ENCODE data around the gene UBASH3B. TPM values are rescaled to one million over a fixed set of nuclear protein-coding genes. Genes with fewer than 3 reads are reported as not detected.

UBASH3B gene
- total RNA-seq, 2 experiments from 2014 or later: 54.7 to 73.0 TPM

DNA sequence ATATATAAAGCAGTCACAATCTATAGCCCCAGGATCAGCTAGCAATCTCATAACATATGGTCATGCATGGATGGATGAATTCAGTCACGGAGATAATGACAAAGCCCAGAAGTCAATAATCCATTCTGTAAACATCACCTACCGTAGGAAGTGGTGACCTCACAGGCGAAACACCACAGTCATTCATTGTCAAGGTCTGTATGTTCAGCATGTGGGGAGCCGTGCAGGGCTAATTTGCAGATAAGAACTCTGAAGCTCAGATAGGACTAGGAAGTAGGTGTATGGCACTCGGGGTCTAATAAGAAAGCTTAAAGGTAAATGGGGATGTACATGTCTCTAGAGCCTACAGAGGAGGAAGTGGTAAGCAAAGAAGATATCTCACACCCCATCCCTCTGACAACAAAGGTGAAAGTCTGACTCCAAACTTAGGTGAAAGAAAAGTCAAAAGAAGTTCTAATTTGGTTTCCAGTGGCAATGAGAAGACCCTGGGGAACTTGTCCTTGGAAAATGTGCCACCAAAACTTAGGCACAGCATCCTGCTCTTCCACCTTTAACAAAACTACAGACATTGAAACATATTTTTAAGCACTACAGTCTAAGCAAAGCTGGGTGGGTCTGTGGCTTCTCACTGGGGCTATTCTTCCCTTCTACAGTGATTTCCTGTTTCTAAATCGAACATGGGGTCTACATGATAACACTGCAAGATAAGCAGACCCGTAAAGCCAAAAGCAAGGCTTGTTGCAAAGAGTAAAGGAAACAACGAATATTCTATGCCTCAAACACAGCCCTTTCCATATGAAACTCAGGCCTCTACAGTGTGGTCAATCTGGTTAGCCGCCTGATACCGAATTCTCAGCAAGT, 188.0 kb downstream of the UBASH3B start:
- no peak for DNase-seq (ENCODE audit: low spot score)
- intact Hi-C loops (cut with micrococcal nuclease; ENCODE audit: unreplicated experiment): no loop called here
- POLR2A ChIA-PET: interaction anchor here (0.5 kb wide), 1 partner anchor 247 kb away, joined by 3 read pairs; no protein-coding TSS in a partner anchor
- CTCF ChIA-PET (ENCODE audit: unreplicated experiment): no interaction called here
- H3K4me3 ChIP-seq (ENCODE audit: low read depth, low read length, poor library complexity, severe bottlenecking): no peak overlapping the region
- H2AFZ ChIP-seq (ENCODE audit: low read length): peak overlapping the region; percentile 36; the same call in 1 of the 2 replicates
- no peaks in the 10 kb centered on the region for H3K4me1 ChIP-seq (ENCODE audit: insufficient read depth, low read length, poor library complexity, severe bottlenecking)
- TF ChIP-seq EZH2phosphoT487 (IDR thresholded peaks at IDR 0.05; ENCODE audit: borderline replicate concordance, low read depth, low read length): no peak
- TF ChIP-seq, protein P1, sequence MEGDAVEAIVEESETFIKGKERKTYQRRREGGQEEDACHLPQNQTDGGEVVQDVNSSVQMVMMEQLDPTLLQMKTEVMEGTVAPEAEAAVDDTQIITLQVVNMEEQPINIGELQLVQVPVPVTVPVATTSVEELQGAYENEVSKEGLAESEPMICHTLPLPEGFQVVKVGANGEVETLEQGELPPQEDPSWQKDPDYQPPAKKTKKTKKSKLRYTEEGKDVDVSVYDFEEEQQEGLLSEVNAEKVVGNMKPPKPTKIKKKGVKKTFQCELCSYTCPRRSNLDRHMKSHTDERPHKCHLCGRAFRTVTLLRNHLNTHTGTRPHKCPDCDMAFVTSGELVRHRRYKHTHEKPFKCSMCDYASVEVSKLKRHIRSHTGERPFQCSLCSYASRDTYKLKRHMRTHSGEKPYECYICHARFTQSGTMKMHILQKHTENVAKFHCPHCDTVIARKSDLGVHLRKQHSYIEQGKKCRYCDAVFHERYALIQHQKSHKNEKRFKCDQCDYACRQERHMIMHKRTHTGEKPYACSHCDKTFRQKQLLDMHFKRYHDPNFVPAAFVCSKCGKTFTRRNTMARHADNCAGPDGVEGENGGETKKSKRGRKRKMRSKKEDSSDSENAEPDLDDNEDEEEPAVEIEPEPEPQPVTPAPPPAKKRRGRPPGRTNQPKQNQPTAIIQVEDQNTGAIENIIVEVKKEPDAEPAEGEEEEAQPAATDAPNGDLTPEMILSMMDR (conservative IDR thresholded peaks at IDR 0.05; ENCODE audit: low read length): no peak
- no peaks in the 10 kb centered on the region for H3K79me2 ChIP-seq (ENCODE audit: insufficient read depth, low read depth, low read length)
- no peaks in the 10 kb centered on the region for H3K36me3 ChIP-seq (ENCODE audit: insufficient read depth, low read length)
- H3K4me2 ChIP-seq (ENCODE audit: low read length): no peak overlapping the region; the same call in 1 of the 2 replicates
- BruUV-seq (replicated peaks): no TSS peak
- no peaks in the 10 kb centered on the region for H3K9me3 ChIP-seq (ENCODE audit: low read length)
- H4K20me1 ChIP-seq (ENCODE audit: insufficient read depth, low read length): no peaks in the 10 kb centered on the region
- no peaks in the 10 kb centered on the region for H3K9me2 ChIP-seq (ENCODE audit: insufficient read depth, low read length)
- H3K27ac ChIP-seq (ENCODE audit: low read depth, low read length, poor library complexity, severe bottlenecking): no peak overlapping the region

DNA sequence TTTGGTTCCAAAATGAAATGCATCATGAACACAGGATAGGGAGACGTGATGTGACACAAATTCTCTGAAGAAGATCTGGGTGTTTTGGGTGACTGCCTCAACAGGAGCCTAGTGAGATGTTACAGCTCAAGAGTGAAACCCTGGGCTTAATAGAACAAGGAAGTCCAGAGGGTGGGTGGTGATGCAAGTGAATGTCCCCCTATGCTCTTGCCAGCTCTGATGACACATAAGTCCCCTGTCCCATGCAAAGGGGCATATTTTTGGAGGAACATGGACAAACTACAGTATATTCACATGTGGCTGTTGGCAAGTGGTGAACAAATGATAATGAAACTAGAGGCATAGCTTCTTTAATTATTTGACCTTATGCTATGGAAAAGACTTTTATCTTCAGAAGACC, 191.9 kb downstream of the UBASH3B start:
- ChIA-PET POLR2A (interaction anchor here (0.8 to 0.9 kb wide), 2 partner anchors 47 to 228 kb away, joined by 3 to 4 read pairs; no protein-coding TSS in a partner anchor), CTCF (ENCODE audit: unreplicated experiment) (no interaction called here)
- peaks cover 11% of the 10 kb centered on the region for H3K4me1 ChIP-seq (ENCODE audit: insufficient read depth, low read length, poor library complexity, severe bottlenecking)
- TF ChIP-seq EZH2phosphoT487 (IDR thresholded peaks at IDR 0.05; ENCODE audit: borderline replicate concordance, low read depth, low read length): no peak
- TF ChIP-seq, protein P1 (conservative IDR thresholded peaks at IDR 0.05; ENCODE audit: low read length): no peak
- no peaks in the 10 kb centered on the region for H3K9me3 ChIP-seq (ENCODE audit: low read length)
- intact Hi-C loops (cut with micrococcal nuclease; ENCODE audit: unreplicated experiment): no loop called here
- no peak overlapping the region for H2AFZ ChIP-seq (ENCODE audit: low read length)
- no peak overlapping the region for H3K27ac ChIP-seq (ENCODE audit: low read depth, low read length, poor library complexity, severe bottlenecking)
- no peak overlapping the region for H3K4me3 ChIP-seq (ENCODE audit: low read depth, low read length, poor library complexity, severe bottlenecking)
- no peaks in the 10 kb centered on the region for H3K79me2 ChIP-seq (ENCODE audit: insufficient read depth, low read depth, low read length)
- BruUV-seq (replicated peaks): no TSS peak
- no peak for DNase-seq (ENCODE audit: low spot score)
- H3K36me3 ChIP-seq (ENCODE audit: insufficient read depth, low read length): no peaks in the 10 kb centered on the region
- H3K4me2 ChIP-seq (ENCODE audit: low read length): no peak overlapping the region
- no peaks in the 10 kb centered on the region for H4K20me1 ChIP-seq (ENCODE audit: insufficient read depth, low read length)
- H3K9me2 ChIP-seq (ENCODE audit: insufficient read depth, low read length): no peaks in the 10 kb centered on the region

DNA sequence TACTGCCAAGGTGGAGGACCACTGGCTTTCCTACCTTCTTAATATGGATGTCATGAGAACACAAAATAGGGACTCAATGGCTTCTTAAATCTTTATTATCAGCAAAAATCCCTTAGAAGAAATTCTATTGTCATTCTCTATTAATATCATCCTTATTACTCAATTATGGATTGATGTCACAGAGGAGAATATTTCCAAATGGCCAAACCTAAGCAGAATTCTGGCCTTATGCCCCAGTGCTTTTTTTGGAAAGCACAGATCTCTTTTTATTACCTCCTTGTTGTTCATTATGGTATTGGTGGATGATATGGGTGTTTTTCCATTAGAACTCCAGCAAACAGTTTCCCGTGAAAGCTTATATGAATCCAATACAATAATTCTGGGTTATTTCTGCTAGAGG, 192.7 kb downstream of the UBASH3B start:
- DNase-seq (ENCODE audit: low spot score): no peak
- no TSS peak for BruUV-seq (replicated peaks)
- Histone ChIP-seq H3K9me3 (ENCODE audit: low read length) (no peaks in the 10 kb centered on the region), H3K79me2 (ENCODE audit: insufficient read depth, low read depth, low read length) (no peaks in the 10 kb centered on the region), H3K27ac (ENCODE audit: low read depth, low read length, poor library complexity, severe bottlenecking) (no peak overlapping the region), H4K20me1 (ENCODE audit: insufficient read depth, low read length) (no peaks in the 10 kb centered on the region), H2AFZ (ENCODE audit: low read length) (no peak overlapping the region), H3K4me2 (ENCODE audit: low read length) (no peak overlapping the region), H3K4me1 (ENCODE audit: insufficient read depth, low read length, poor library complexity, severe bottlenecking) (peaks cover 15% of the 10 kb centered on the region), H3K4me3 (ENCODE audit: low read depth, low read length, poor library complexity, severe bottlenecking) (no peak overlapping the region), H3K9me2 (ENCODE audit: insufficient read depth, low read length) (no peaks in the 10 kb centered on the region), H3K36me3 (ENCODE audit: insufficient read depth, low read length) (no peaks in the 10 kb centered on the region)
- POLR2A ChIA-PET: no interaction called here
- CTCF ChIA-PET (ENCODE audit: unreplicated experiment): no interaction called here
- intact Hi-C loops (cut with micrococcal nuclease; ENCODE audit: unreplicated experiment): no loop called here
- TF ChIP-seq, protein P1 (conservative IDR thresholded peaks at IDR 0.05; ENCODE audit: low read length): no peak
- no peak for TF ChIP-seq EZH2phosphoT487 (IDR thresholded peaks at IDR 0.05; ENCODE audit: borderline replicate concordance, low read depth, low read length)

All from OCI-LY7 (cell line).